ENCODE data around the gene AKAP8L. TPM values are rescaled to one million over a fixed set of nuclear protein-coding genes. Genes with fewer than 3 reads are reported as not detected.

The AKAP8L gene
- total and polyA plus RNA-seq, 2 of the 8 experiments (the other 6 are each of a cell fraction or from before 2014, with no cell fraction given), result 75.1 to 138 TPM

DNA sequence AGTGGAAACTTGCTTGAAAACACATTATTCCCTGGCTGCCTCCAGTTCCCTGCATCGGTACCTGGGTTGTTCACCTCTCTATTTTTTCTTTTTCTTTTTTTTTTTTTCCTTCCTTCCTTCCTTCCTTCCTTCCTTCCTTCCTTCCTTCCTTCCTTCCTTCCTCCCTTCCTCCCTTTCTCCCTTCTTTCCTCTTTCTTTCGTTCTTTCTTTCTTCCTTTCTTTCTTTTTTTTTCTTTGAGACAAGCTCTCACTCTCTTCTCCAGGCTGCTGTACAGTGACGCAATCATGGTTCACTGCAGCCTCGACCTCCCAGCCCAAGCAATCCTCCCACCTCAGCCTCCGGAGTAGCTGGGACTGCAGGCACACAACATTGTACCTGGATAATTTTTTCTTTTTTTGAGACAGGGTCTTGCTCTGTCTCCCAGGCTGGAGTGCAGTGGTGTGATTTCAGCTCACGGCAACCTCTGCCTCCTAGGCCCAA lies 49.0 kb upstream of the AKAP8L start:
- Histone ChIP-seq H3K36me3 (ENCODE audit: control insufficient read depth in 2 of 4, insufficient read depth in 4 of 4, low read length in 3 of 4) (no peaks in the 10 kb centered on the region), H2BK15ac (ENCODE audit: low read length) (no peak overlapping the region), H3K4ac (replicated peaks; ENCODE audit: insufficient read length, low read depth, low read length) (no peak overlapping the region), H3K4me2 (ENCODE audit: insufficient read depth in 1 of 2, low read depth in 2 of 2, low read length in 2 of 2) (no peak overlapping the region), H3K9me3 (ENCODE audit: insufficient read depth in 2 of 2, low read depth in 1 of 2, low read length in 1 of 2) (peaks cover 2 to 7% of the 10 kb centered on the region in 2 experiments; a peak in 1 of 4 replicates), H4K91ac (replicated peaks; ENCODE audit: insufficient read length, low read length) (no peak overlapping the region), H2BK120ac (replicated peaks; ENCODE audit: low read depth, low read length) (no peak overlapping the region), H3K23ac (ENCODE audit: insufficient read length) (no peak overlapping the region), H4K5ac (ENCODE audit: insufficient read length, low read depth, low read length) (no peak overlapping the region), H3K14ac (ENCODE audit: insufficient read length) (no peak overlapping the region), H3K4me3 (ENCODE audit: extremely low read depth in 1 of 4, insufficient read depth in 2 of 4, low read depth in 3 of 4, low read length in 4 of 4) (no peak overlapping the region), H2BK5ac (ENCODE audit: low read depth, low read length) (no peak overlapping the region), H3K23me2 (ENCODE audit: low read depth, low read length) (peaks cover 2% of the 10 kb centered on the region; the same call in 1 of the 2 replicates), H3K27me3 (replicated peaks in 1 of 4; ENCODE audit: control insufficient read depth in 3 of 4, extremely low read depth in 1 of 4, insufficient read depth in 3 of 4, low read length in 3 of 4) (peaks cover 15 to 31% (median 23%) of the 10 kb centered on the region in 4 experiments), H3K27ac (ENCODE audit: low read depth, low read length) (no peak overlapping the region), H4K8ac (ENCODE audit: extremely low read depth, insufficient read depth, low read length) (no peak overlapping the region), H2AK5ac (ENCODE audit: low read depth, low read length) (no peak overlapping the region), H3K79me2 (ENCODE audit: control insufficient read depth in 1 of 2, insufficient read depth in 2 of 2, low read length in 2 of 2) (no peaks in the 10 kb centered on the region), H3K18ac (ENCODE audit: extremely low read depth, low read length) (no peak overlapping the region), H2AFZ (ENCODE audit: low read length) (no peak overlapping the region), H4K20me1 (replicated peaks in 1 of 2; ENCODE audit: control insufficient read depth in 1 of 2, insufficient read depth in 2 of 2, low read length in 2 of 2) (peaks cover 3 to 8% of the 10 kb centered on the region in 2 experiments), H2BK20ac (ENCODE audit: low read length) (no peak overlapping the region), H3K4me1 (replicated peaks in 1 of 4; ENCODE audit: control insufficient read depth in 3 of 4, insufficient read depth in 4 of 4, low read length in 3 of 4) (peaks cover 0 to 5% (median 3%) of the 10 kb centered on the region in 4 experiments; a peak in 2 of 7 replicates), H3K9ac (replicated peaks in 1 of 4; ENCODE audit: extremely low read depth in 1 of 4, low read depth in 3 of 4, low read length in 3 of 4) (no peak overlapping the region), H3K79me1 (ENCODE audit: low read depth, low read length) (no peaks in the 10 kb centered on the region), H3K56ac (replicated peaks; ENCODE audit: insufficient read length, low read depth, low read length) (no peak overlapping the region), H2BK12ac (ENCODE audit: low read depth, low read length) (no peak overlapping the region)
- TF ChIP-seq EGR1 (IDR thresholded peaks at IDR 0.05; ENCODE audit: borderline replicate concordance, low read depth, low read length), result no peak
- TF ChIP-seq, protein P1, sequence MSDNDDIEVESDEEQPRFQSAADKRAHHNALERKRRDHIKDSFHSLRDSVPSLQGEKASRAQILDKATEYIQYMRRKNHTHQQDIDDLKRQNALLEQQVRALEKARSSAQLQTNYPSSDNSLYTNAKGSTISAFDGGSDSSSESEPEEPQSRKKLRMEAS (IDR thresholded peaks at IDR 0.05), result no peak
- no peak for TF ChIP-seq EP300 (IDR thresholded peaks at IDR 0.05; ENCODE audit: borderline replicate concordance in 1 of 2, low read depth in 2 of 2, low read length in 2 of 2)
- TF ChIP-seq JUN (IDR thresholded peaks at IDR 0.05; ENCODE audit: low read depth, low read length), result no peak
- TF ChIP-seq CEBPB (IDR thresholded peaks at IDR 0.05; ENCODE audit: low read depth, low read length), result 0 out of 2 replicates have a peak, but pooled peaks have one; percentile 14
- TF ChIP-seq GTF2F1 (IDR thresholded peaks at IDR 0.05; ENCODE audit: borderline replicate concordance, low read depth, low read length), result no peak
- FAIRE-seq, result no peak
- 57% methylated on average over 3 of the region's 6 CpGs; no CpG with 5 or more reads in 1 of the 2 experiments for WGBS, 2 experiments (ENCODE audit: extremely low coverage in 1 of 2, insufficient coverage in 1 of 2, insufficient read length in 1 of 2, insufficient replicate concordance in 2 of 2, low coverage in 1 of 2, low lambda C conversion rate in 2 of 2, missing lambda C conversion rate in 1 of 2)
- DNase-seq (ENCODE audit: low read depth in 1 of 2, low spot score in 2 of 2), result no peak
- POLR2A ChIA-PET (ENCODE audit: partially characterized antibody), result no interaction called here
- CTCF ChIA-PET (ENCODE audit: partially characterized antibody), result interaction anchor here (1.0 kb wide), 1 partner anchor 88 kb away, joined by 4 read pairs; no protein-coding TSS in a partner anchor

Measured in H1 (cell line).